Psoas muscle (tissue), 8 donors: ENCODE data around the gene RASA3. TPM values are rescaled to one million over a fixed set of nuclear protein-coding genes. Genes with fewer than 3 reads are reported as not detected.

ENCODE experiments used
- ATAC-seq, 4 donors: fragments of 200-7000 bp; cut with Tn5 transposase; one replicate each; pipeline ENCODE4 v1.9.1; 2020; ENCODE audit warnings: moderate library complexity in 3 of 4, mild to moderate bottlenecking in 2 of 4
- DNase-seq, 2 donors: peaks; one replicate each; pipeline ENCODE4 v3.0.0-alpha.2; 2020
- H3K27ac ChIP-seq: fragments of 200-600 bp; one replicate; pipeline ENCODE4 v1.8.0; 2022
- H3K27me3 ChIP-seq, 3 donors: fragments of 200-600 bp in 1 of 3; one replicate each; pipeline versions ENCODE4 v1.6.1 to v1.8.0; 2013 to 2022; ENCODE audit warnings: low read length in 2 of 3, mild to moderate bottlenecking in 2 of 3, moderate library complexity in 1 of 3; ENCODE audit not compliant: insufficient read depth in 3 of 3
- H3K36me3 ChIP-seq, 2 donors: fragments of 200-600 bp in 1 of 2; one replicate each; pipeline versions ENCODE4 v1.6.1 to v1.8.0; 2013 to 2022; ENCODE audit warnings: low read depth in 1 of 2, mild to moderate bottlenecking in 1 of 2, moderate library complexity in 1 of 2; ENCODE audit not compliant: insufficient read depth in 1 of 2
- H3K4me1 ChIP-seq: fragments of 200-600 bp; one replicate; pipeline ENCODE4 v1.8.0; 2022
- H3K4me3 ChIP-seq: fragments of 200-600 bp; one replicate; pipeline ENCODE4 v1.8.0; 2022; ENCODE audit warnings: mild to moderate bottlenecking
- H3K9me3 ChIP-seq: fragments of 200-600 bp; one replicate; pipeline ENCODE4 v1.8.0; 2022
- CTCF ChIP-seq: fragments of 200-600 bp; IDR thresholded peaks from one replicate; pipeline ENCODE4 v1.8.0; 2022; ENCODE audit warnings: antibody characterized with exemption
- WGBS, 3 donors: extraction: QIAGEN DNeasy Blood & Tissue Kit; methylation state at CpG; one replicate each; pipeline versions ENCODE4 v1.1.6 to v1.1.7; 2013; 5-methylcytosine and 5-hydroxymethylcytosine counted together
- intact Hi-C, 2 donors: fragments of 100-400 bp; cut with DNase I; formaldehyde crosslinking; loops; one replicate each; pipeline versions ENCODE4 v1.11.0 to v1.14.2; 2022
- polyA plus RNA-seq, 3 donors: library from polyadenylated mRNA; stranded (reverse); fragments of 200-250 nt; gene quantifications; one replicate each; pipeline ENCODE4 v1.2.3, GENCODE V29; 2013
- total RNA-seq, 4 donors: library from RNA; stranded (reverse); fragmentation: NEBNext Ultra II Directional in 2 of 4; extraction: Animal tissue kit (Norgen Biotek cat#: 25700) in 2 of 4; gene quantifications; one replicate each; pipeline versions ENCODE4 v1.2.1 to v1.2.4, GENCODE V29; 2021 to 2023
- donor health status: healthy with polysubstance abuse.
- donor health status: DM: no; HTN: no; CAD: no; lungs with moderate emphysema.
- donor health status: Bipolar disorder and iron deficiency.
- donor health status: healthy.
- donor health status: DM: yes; HTN: yes; CAD: no.
- donor health status: DM: no; HTN: no; CAD: no.
- donor health status: DM: no; HTN: no; CAD: no.
- donor health status: DM: yes; HTN: yes; CAD: no.

The RASA3 gene
- total and polyA plus RNA-seq, 7 donors, result 4.8 to 24.4 (median 13.1) TPM

DNA sequence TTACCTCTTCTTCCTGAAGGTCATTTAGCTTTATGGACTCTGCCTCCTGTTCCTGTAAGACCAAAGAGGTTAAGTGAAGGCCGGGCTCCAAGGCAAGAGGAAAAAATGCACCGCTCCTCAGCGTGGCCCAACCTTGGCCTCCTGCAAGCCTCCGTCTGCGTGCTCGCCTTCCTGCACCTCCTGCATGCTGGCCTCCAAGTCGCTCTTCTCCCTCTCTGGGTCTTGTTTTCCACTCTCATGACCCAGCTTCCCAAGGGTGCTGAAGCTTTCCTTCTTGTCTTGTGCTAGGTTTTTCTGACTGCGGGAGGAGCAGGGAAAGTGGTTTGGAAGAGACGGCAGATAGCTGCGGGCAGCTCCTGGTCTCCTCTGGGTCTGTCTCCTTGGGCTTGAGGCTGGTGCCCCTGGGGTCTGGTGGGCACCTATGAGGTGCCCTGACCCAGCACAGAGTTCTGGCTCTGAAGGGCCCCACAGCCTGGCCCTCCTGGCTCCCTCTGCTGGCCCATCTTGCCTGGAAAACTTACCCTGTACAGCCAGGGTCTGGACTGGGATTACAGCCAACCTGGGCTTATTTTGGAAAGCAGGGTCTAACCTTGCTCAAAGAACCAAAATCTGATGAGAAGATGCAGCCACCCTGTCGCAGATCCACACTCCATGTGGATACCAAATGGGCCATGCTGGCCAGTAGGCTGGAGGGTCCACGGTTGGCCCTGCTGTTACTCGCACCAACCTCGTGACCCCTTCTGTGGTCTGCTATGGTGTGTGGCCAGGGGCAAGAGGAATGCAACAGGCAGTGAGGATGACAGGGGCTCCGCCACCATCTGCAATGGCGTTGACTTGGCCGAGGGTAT is 163.7 kb downstream of the RASA3 start:
- no peak for TF ChIP-seq CTCF
- no peak for ATAC-seq
- DNase-seq, result peak; percentile 2 to 27
- H3K4me3 ChIP-seq, result no peak overlapping the region
- H3K36me3 ChIP-seq, result peaks cover 0 to 2% of the 10 kb centered on the region in 2 donors
- peaks cover 12% of the 10 kb centered on the region for H3K4me1 ChIP-seq
- no peak overlapping the region for H3K27ac ChIP-seq
- H3K27me3 ChIP-seq, result no peaks in the 10 kb centered on the region
- H3K9me3 ChIP-seq, result no peaks in the 10 kb centered on the region
- 94 to 97% (median 96%) methylated on average over 17 of the region's 17 CpGs for WGBS, 3 donors
- intact Hi-C loops, result loop anchor here in 1 of 2 donors (5.0 kb wide), 1 partner anchor 259 kb away; no protein-coding TSS in a partner anchor

DNA sequence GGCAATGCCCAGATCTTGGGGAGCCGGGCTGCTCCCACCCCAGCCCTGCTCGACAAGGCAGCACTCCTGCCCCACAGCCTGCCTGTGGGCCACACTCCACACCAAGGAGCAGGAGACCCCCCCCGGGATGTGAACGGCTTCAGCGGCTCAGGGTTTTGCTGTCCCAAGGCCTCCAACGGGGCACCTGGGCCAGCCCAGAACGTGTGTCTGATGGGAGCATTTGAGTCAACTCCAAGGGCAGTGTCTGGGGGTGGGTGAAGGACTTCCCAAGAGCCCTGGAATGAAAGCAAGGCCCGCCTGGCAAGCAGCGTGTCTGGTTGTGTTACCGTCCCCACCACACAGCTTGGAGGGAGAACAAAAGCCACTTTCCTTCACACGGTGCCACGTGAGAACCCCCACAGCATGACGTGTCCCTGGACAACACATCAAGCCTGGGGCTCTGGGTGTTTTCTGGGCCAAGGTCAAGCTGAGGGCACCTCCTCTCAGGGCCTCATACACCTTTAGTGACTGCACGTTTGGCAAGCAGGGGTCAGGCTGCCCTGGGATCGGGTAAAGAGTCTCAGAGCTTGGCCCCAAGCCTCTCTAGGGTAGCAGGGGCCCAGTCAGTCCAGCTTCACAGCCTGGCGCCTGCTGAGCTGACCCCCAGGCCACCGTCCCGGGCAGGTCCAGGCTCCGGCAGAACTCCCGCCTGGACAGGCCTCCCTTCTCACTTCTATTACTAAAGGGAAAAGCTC is 164.5 kb downstream of the RASA3 start:
- ATAC-seq, result no peak
- Histone ChIP-seq H3K9me3 (no peaks in the 10 kb centered on the region), H3K36me3 (no peaks in the 10 kb centered on the region), H3K4me3 (no peak overlapping the region), H3K27ac (no peak overlapping the region), H3K27me3 (no peaks in the 10 kb centered on the region), H3K4me1 (peaks cover 12% of the 10 kb centered on the region)
- 67 to 82% (median 80%) methylated on average over 20 of the region's 20 CpGs for WGBS, 3 donors
- intact Hi-C loops, result loop anchor here in 1 of 2 donors (5.0 kb wide), 1 partner anchor 259 kb away; no protein-coding TSS in a partner anchor
- no peak for TF ChIP-seq CTCF
- peak; percentile 10 to 48 for DNase-seq

- peak; percentile 4 to 10 for DNase-seq
- WGBS, 3 donors, result 95 to 96% (median 95%) methylated on average over 9 of the region's 9 CpGs
- TF ChIP-seq CTCF, result no peak
- intact Hi-C loops, result loop anchor here in 1 of 2 donors (5.0 kb wide), 1 partner anchor 260 kb away; no protein-coding TSS in a partner anchor
- no peaks in the 10 kb centered on the region for H3K27me3 ChIP-seq
- H3K9me3 ChIP-seq, result no peaks in the 10 kb centered on the region
- ATAC-seq, result no peak
- no peak overlapping the region for H3K4me3 ChIP-seq
- peaks cover 12% of the 10 kb centered on the region for H3K4me1 ChIP-seq
- H3K27ac ChIP-seq, result no peak overlapping the region
- no peaks in the 10 kb centered on the region for H3K36me3 ChIP-seq
Observed at GRCh38 chr13:113967206-113967720, 165.2 kb downstream of the RASA3 start.

GRCh38 chr13:113965968-113966884 is 166.2 kb downstream of the RASA3 start:
- DNase-seq (no peak), ATAC-seq (no peak)
- intact Hi-C loops, result loop anchor here in 1 of 2 donors (5.0 kb wide), 1 partner anchor 261 kb away; no protein-coding TSS in a partner anchor
- Histone ChIP-seq H3K9me3 (no peaks in the 10 kb centered on the region), H3K4me3 (no peak overlapping the region), H3K4me1 (peaks cover 8% of the 10 kb centered on the region), H3K36me3 (no peaks in the 10 kb centered on the region), H3K27ac (no peak overlapping the region), H3K27me3 (no peaks in the 10 kb centered on the region)
- WGBS, 3 donors, result 96 to 98% (median 97%) methylated on average over 5 of the region's 5 CpGs
- TF ChIP-seq CTCF, result no peak
